Keratinocyte (primary cell): ENCODE measurements around the gene HPCAL1. TPM values are rescaled to one million over a fixed set of nuclear protein-coding genes. Genes with fewer than 3 reads are reported as not detected.

ENCODE experiments used
- DNase-seq: peaks from one replicate; pipeline ENCODE4 v3.0.0-alpha.2; 2011; ENCODE audit warnings: low read depth, missing footprints, low spot score
- FAIRE-seq: peaks from 2 replicates; lab custom pipeline; 2011; peaks lifted over from hg19 to GRCh38; lab: Jason Lieb, UNC
- H2AFZ ChIP-seq: 2 replicates; pipeline ENCODE4 v1.6.0; 2012; ENCODE audit warnings: low read length, control low read depth, inconsistent platforms; ENCODE audit not compliant: control insufficient read depth
- H3K27ac ChIP-seq: 2 replicates; pipeline ENCODE4 v1.5.1; 2011; ENCODE audit warnings: low read length; ENCODE audit not compliant: control insufficient read depth, insufficient read depth
- H3K27me3 ChIP-seq: 3 replicates; pipeline ENCODE4 v1.6.0; 2011; ENCODE audit warnings: low read length; ENCODE audit not compliant: control insufficient read depth, insufficient read depth; ENCODE audit errors: extremely low read depth
- H3K36me3 ChIP-seq, 2 experiments: 2 replicates in 1 of 2; 3 replicates in 1 of 2; pipeline ENCODE4 v1.5.1; 2011; ENCODE audit warnings: low read length in 2 of 2, mild to moderate bottlenecking in 1 of 2; ENCODE audit not compliant: control insufficient read depth in 2 of 2, insufficient read depth in 2 of 2; ENCODE audit errors: extremely low read depth in 1 of 2
- H3K4me1 ChIP-seq: 3 replicates; pipeline ENCODE4 v1.5.1; 2011; ENCODE audit warnings: low read length; ENCODE audit not compliant: control insufficient read depth, insufficient read depth; ENCODE audit errors: extremely low read depth
- H3K4me2 ChIP-seq: 3 replicates; pipeline ENCODE4 v1.6.0; 2011; ENCODE audit warnings: low read depth, low read length; ENCODE audit not compliant: control insufficient read depth, insufficient read depth; ENCODE audit errors: extremely low read depth
- H3K4me3 ChIP-seq, 3 experiments: fragments of 200-600 bp in 1 of 3; sonication (generic) in 1 of 3; 2 replicates in 2 of 3; 3 replicates in 1 of 3; pipeline ENCODE4 v1.5.1; 2011 to 2016; ENCODE audit warnings: low read length in 3 of 3, mild to moderate bottlenecking in 3 of 3, control low read depth in 2 of 3, inconsistent platforms in 1 of 3, low read depth in 1 of 3, mixed read lengths in 1 of 3, mixed run types in 1 of 3, moderate library complexity in 1 of 3; ENCODE audit not compliant: control insufficient read depth in 2 of 3, insufficient read depth in 2 of 3; ENCODE audit errors: extremely low read depth in 1 of 3
- H3K79me2 ChIP-seq: 2 replicates; pipeline ENCODE4 v1.6.0; 2012; ENCODE audit warnings: low read length; ENCODE audit not compliant: control insufficient read depth, insufficient read depth
- H3K9ac ChIP-seq: 3 replicates; pipeline ENCODE4 v1.6.0; 2011; ENCODE audit warnings: low read length; ENCODE audit not compliant: control insufficient read depth, insufficient read depth; ENCODE audit errors: extremely low read depth
- H3K9me1 ChIP-seq: 3 replicates; pipeline ENCODE4 v1.6.0; 2011; ENCODE audit warnings: low read length; ENCODE audit not compliant: control insufficient read depth, insufficient read depth; ENCODE audit errors: extremely low read depth
- H3K9me3 ChIP-seq: 2 replicates; pipeline ENCODE4 v1.5.1; 2012; ENCODE audit warnings: low read depth, low read length; ENCODE audit not compliant: control insufficient read depth
- H4K20me1 ChIP-seq: 3 replicates; pipeline ENCODE4 v1.6.0; 2011; ENCODE audit warnings: low read length; ENCODE audit not compliant: control insufficient read depth, insufficient read depth; ENCODE audit errors: extremely low read depth
- EZH2 ChIP-seq: IDR thresholded peaks from one replicate; pipeline ENCODE4 v1.6.1; 2012; ENCODE audit warnings: inconsistent platforms, mild to moderate bottlenecking, low read length, moderate library complexity
- dilution Hi-C: fragments of 300-500 bp; cut with MboI; formaldehyde crosslinking; loops from one replicate; pipeline ENCODE4 v1.7.0; 2020; ENCODE audit warnings: low sequenced_read_pairs; ENCODE audit not compliant: extremely low pct_ligation_motif_present
- polyA plus RNA-seq, 5 experiments: library from polyadenylated mRNA; depleted of rRNA in 3 of 5; stranded (reverse) in 3 of 5; stranded (forward) in 1 of 5; unstranded in 1 of 5; fragments of >200 nt; gene quantifications; 1 replicate in 1 of 5; 2 replicates in 3 of 5; 3 replicates in 1 of 5; pipeline versions ENCODE4 v1.2.1 to v1.2.3, GENCODE V29; 2011 to 2012; ENCODE audit warnings: missing spikeins in 2 of 5, low read depth in 1 of 5, low replicate concordance in 1 of 5
- TF ChIP-seq, protein P1 (sequence below), 3 experiments: IDR thresholded peaks in 1 of 3; conservative IDR thresholded peaks in 1 of 3; optimal IDR thresholded peaks in 1 of 3; 2 replicates in 2 of 3; 3 replicates in 1 of 3; pipeline versions ENCODE3 to v1.5.1; 2011; ENCODE audit warnings: low read length in 3 of 3, mild to moderate bottlenecking in 3 of 3, moderate library complexity in 2 of 3, control low read depth in 1 of 3, inconsistent platforms in 1 of 3; ENCODE audit not compliant: insufficient read depth in 2 of 3; ENCODE audit errors: extremely low read depth in 1 of 3

The HPCAL1 gene
- polyA plus RNA-seq, 1 donor (not counting 4 experiments of a cell fraction or from before 2014, with no cell fraction given): 18.0 TPM

GRCh38 chr2:10303694-10304378, 1.1 kb downstream of the HPCAL1 start:
- Histone ChIP-seq H3K27me3 (no peaks in the 10 kb centered on the region), H3K9ac (peak overlapping the region; percentile 60), H4K20me1 (peaks cover 14% of the 10 kb centered on the region), H3K9me1 (no peaks in the 10 kb centered on the region), H3K79me2 (peaks cover 51% of the 10 kb centered on the region), H3K4me1 (peaks cover 15% of the 10 kb centered on the region), H3K4me3 (peak overlapping the region; percentile 59 to 78 (median 74)), H3K27ac (no peak overlapping the region), H3K36me3 (no peaks in the 10 kb centered on the region), H2AFZ (peak overlapping the region; percentile 54), H3K9me3 (no peaks in the 10 kb centered on the region), H3K4me2 (peak overlapping the region; percentile 72)
- TF ChIP-seq EZH2: no peak
- TF ChIP-seq, protein P1, sequence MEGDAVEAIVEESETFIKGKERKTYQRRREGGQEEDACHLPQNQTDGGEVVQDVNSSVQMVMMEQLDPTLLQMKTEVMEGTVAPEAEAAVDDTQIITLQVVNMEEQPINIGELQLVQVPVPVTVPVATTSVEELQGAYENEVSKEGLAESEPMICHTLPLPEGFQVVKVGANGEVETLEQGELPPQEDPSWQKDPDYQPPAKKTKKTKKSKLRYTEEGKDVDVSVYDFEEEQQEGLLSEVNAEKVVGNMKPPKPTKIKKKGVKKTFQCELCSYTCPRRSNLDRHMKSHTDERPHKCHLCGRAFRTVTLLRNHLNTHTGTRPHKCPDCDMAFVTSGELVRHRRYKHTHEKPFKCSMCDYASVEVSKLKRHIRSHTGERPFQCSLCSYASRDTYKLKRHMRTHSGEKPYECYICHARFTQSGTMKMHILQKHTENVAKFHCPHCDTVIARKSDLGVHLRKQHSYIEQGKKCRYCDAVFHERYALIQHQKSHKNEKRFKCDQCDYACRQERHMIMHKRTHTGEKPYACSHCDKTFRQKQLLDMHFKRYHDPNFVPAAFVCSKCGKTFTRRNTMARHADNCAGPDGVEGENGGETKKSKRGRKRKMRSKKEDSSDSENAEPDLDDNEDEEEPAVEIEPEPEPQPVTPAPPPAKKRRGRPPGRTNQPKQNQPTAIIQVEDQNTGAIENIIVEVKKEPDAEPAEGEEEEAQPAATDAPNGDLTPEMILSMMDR (optimal IDR thresholded peaks at IDR 0.05 in 1 of 3, IDR thresholded peaks at IDR 0.05 in 1 of 3, conservative IDR thresholded peaks at IDR 0.05 in 1 of 3; ENCODE audit: extremely low read depth in 1 of 3, insufficient read depth in 2 of 3, low read length in 3 of 3): peak in 1 of 3 experiments; percentile 21
- DNase-seq (no peak), FAIRE-seq (no peak)
- dilution Hi-C loops: no loop called here

DNA sequence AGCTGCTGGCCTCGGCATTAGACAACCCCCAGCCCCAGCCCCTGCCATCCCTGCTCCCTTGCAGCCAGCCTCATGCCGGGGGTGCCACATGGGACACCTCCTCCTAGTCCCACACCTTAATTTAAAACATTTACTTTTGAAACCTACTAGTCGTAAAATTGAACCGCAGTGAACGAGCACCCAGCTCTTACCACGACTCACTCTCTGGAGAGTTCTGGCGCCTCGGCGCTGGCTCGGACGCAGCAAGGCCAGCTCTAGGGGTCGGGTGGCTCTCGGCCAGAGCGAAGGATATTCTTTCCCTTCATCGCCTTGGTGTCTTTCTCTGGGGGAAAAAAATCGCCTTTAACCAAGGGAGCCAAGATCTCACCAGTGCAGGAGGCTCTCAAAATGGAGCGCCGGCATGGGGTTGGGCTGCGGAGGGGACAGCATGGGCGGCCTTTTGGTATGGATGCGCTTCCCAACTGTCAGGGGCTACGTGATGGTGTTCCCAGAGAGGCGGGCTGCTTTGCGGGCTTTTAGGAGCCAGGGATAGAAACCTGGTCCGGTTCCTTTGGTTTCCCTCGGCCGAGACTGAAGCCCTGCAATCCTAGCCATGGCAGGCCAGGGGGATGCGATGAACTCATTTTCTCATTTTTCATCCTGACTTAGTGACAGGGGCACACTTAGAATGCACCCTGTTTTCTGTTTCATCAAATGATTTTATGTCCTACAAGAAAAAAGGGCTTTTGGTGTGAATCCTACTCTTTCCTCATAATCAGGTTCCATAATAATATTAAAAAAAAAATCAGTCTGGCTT, 2.0 kb downstream of the HPCAL1 start:
- no peaks in the 10 kb centered on the region for H3K27me3 ChIP-seq
- H3K4me1 ChIP-seq: peaks cover 15% of the 10 kb centered on the region
- peak overlapping the region; percentile 60 for H3K9ac ChIP-seq
- no peaks in the 10 kb centered on the region for H3K36me3 ChIP-seq
- H3K27ac ChIP-seq: no peak overlapping the region
- no peak for FAIRE-seq
- H2AFZ ChIP-seq: no peak overlapping the region
- peaks cover 59% of the 10 kb centered on the region for H3K79me2 ChIP-seq
- H3K4me2 ChIP-seq: peak overlapping the region; percentile 72
- no peak for DNase-seq
- H3K9me3 ChIP-seq: no peaks in the 10 kb centered on the region
- H3K9me1 ChIP-seq: peaks cover 2% of the 10 kb centered on the region
- dilution Hi-C loops: no loop called here
- TF ChIP-seq EZH2: no peak
- TF ChIP-seq, protein P1 (optimal IDR thresholded peaks at IDR 0.05 in 1 of 3, IDR thresholded peaks at IDR 0.05 in 1 of 3, conservative IDR thresholded peaks at IDR 0.05 in 1 of 3; ENCODE audit: extremely low read depth in 1 of 3, insufficient read depth in 2 of 3, low read length in 3 of 3): no peak
- peaks cover 15% of the 10 kb centered on the region for H4K20me1 ChIP-seq
- H3K4me3 ChIP-seq: peak overlapping the region; percentile 59 to 78 (median 74)
